Ishikawa (cell line): ENCODE data around the gene FAM163A.

Source experiments
- CEBPB ChIP-seq: IDR thresholded peaks from 2 replicates; pipeline ENCODE4 v1.6.1; 2012
- CREB1 ChIP-seq: IDR thresholded peaks from 2 replicates; pipeline ENCODE4 v1.6.1; 2012; ENCODE audit warnings: low read depth
- EGR1 ChIP-seq: IDR thresholded peaks from 2 replicates; pipeline ENCODE4 v1.6.1; 2012
- EP300 ChIP-seq: IDR thresholded peaks from 2 replicates; pipeline ENCODE4 v1.6.1; 2012; ENCODE audit warnings: borderline replicate concordance
- FOXM1 ChIP-seq: IDR thresholded peaks from 2 replicates; pipeline ENCODE4 v1.6.1; 2012; ENCODE audit warnings: low read depth, borderline replicate concordance
- NFIC ChIP-seq: IDR thresholded peaks from 2 replicates; pipeline ENCODE4 v1.6.1; 2012
- RAD21 ChIP-seq: IDR thresholded peaks from 2 replicates; pipeline ENCODE4 v1.6.1; 2012; ENCODE audit warnings: low read depth
- TAF1 ChIP-seq: IDR thresholded peaks from 2 replicates; pipeline ENCODE4 v1.6.1; 2012; ENCODE audit warnings: low read depth, mild to moderate bottlenecking
- TCF12 ChIP-seq: IDR thresholded peaks from 2 replicates; pipeline ENCODE4 v1.6.1; 2012; ENCODE audit warnings: low read depth
- TEAD4 ChIP-seq: IDR thresholded peaks from 2 replicates; pipeline ENCODE4 v1.6.1; 2012
- YY1 ChIP-seq: IDR thresholded peaks from 2 replicates; pipeline ENCODE4 v1.6.1; 2012; ENCODE audit warnings: low read depth
- ZBTB7A ChIP-seq: IDR thresholded peaks from 2 replicates; pipeline ENCODE4 v1.6.1; 2012; ENCODE audit warnings: low read depth
- TF ChIP-seq, protein P1 (sequence below): IDR thresholded peaks from 2 replicates; pipeline ENCODE4 v1.6.1; 2012; ENCODE audit warnings: low read depth, mild to moderate bottlenecking
- TF ChIP-seq, protein P2 (sequence below): IDR thresholded peaks from 2 replicates; pipeline ENCODE4 v1.6.1; 2012
- TF ChIP-seq, protein P3 (sequence below): IDR thresholded peaks from 2 replicates; pipeline ENCODE4 v1.6.1; 2012

The FAM163A gene

DNA sequence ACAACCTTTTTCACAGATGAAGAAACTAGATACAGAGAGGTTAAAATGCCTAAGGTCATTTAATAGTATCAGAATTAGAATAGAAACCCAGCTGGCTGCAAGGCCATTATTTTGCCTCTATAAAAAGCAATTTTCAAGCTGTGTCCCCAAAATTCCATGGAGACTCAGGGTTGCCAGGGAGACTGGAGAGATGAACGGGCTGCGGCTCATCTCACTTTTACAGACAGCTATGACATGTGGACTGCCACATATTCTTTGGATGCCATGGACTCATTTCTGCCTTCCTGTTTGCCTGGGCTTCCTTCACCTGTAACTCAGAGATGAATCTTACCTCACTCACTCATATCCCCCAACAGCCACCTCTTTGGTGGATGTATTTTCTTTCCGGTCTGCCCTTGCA, 117.6 kb downstream of the FAM163A start:
- TF ChIP-seq FOXM1, result no peak
- TF ChIP-seq TEAD4, result no peak
- TF ChIP-seq ZBTB7A, result no peak
- no peak for TF ChIP-seq RAD21
- TF ChIP-seq, protein P1, sequence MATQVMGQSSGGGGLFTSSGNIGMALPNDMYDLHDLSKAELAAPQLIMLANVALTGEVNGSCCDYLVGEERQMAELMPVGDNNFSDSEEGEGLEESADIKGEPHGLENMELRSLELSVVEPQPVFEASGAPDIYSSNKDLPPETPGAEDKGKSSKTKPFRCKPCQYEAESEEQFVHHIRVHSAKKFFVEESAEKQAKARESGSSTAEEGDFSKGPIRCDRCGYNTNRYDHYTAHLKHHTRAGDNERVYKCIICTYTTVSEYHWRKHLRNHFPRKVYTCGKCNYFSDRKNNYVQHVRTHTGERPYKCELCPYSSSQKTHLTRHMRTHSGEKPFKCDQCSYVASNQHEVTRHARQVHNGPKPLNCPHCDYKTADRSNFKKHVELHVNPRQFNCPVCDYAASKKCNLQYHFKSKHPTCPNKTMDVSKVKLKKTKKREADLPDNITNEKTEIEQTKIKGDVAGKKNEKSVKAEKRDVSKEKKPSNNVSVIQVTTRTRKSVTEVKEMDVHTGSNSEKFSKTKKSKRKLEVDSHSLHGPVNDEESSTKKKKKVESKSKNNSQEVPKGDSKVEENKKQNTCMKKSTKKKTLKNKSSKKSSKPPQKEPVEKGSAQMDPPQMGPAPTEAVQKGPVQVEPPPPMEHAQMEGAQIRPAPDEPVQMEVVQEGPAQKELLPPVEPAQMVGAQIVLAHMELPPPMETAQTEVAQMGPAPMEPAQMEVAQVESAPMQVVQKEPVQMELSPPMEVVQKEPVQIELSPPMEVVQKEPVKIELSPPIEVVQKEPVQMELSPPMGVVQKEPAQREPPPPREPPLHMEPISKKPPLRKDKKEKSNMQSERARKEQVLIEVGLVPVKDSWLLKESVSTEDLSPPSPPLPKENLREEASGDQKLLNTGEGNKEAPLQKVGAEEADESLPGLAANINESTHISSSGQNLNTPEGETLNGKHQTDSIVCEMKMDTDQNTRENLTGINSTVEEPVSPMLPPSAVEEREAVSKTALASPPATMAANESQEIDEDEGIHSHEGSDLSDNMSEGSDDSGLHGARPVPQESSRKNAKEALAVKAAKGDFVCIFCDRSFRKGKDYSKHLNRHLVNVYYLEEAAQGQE, result no peak
- TF ChIP-seq CREB1, result no peak
- no peak for TF ChIP-seq CEBPB
- TF ChIP-seq TAF1, result no peak
- no peak for TF ChIP-seq TCF12
- TF ChIP-seq, protein P2, sequence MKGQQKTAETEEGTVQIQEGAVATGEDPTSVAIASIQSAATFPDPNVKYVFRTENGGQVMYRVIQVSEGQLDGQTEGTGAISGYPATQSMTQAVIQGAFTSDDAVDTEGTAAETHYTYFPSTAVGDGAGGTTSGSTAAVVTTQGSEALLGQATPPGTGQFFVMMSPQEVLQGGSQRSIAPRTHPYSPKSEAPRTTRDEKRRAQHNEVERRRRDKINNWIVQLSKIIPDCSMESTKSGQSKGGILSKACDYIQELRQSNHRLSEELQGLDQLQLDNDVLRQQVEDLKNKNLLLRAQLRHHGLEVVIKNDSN, result no peak
- TF ChIP-seq EGR1, result no peak
- no peak for TF ChIP-seq NFIC
- TF ChIP-seq EP300, result no peak
- TF ChIP-seq, protein P3, sequence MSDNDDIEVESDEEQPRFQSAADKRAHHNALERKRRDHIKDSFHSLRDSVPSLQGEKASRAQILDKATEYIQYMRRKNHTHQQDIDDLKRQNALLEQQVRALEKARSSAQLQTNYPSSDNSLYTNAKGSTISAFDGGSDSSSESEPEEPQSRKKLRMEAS, result no peak
- no peak for TF ChIP-seq YY1

DNA sequence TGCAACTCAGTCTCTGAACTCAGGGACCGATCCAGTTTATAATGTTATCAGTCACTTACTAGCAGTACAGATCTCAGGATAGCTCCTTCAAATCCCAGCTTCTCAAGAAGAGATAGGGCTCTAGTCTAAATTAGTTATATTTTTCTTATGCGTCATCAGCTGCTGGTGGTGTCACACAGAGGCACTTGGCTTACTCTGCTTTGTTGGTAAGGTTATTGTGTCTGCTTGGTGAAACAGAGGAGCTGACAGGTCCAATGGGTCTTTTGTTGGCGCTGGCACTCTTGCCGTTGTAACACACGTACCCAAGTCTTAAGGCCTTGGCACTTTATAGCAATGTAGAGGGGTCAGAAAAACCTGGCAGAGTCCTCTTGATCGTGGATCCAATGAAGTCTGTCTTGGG, 122.3 kb downstream of the FAM163A start:
- TF ChIP-seq YY1 (no peak), TEAD4 (no peak), EGR1 (no peak), TAF1 (no peak), RAD21 (no peak), NFIC (no peak), CREB1 (no peak), EP300 (no peak), ZBTB7A (no peak), CEBPB (no peak), FOXM1 (no peak), TCF12 (no peak)
- TF ChIP-seq, protein P3, result no peak
- TF ChIP-seq, protein P1, result no peak
- TF ChIP-seq, protein P2, result no peak
